ENCODE measurements around the gene PALS2.

- TF ChIP-seq CTCF (IDR thresholded peaks at IDR 0.05) (no peak), POLR2A (IDR thresholded peaks at IDR 0.05) (no peak), POLR2AphosphoS5 (IDR thresholded peaks at IDR 0.05) (no peak)
These were observed 42.0 kb upstream of the PALS2 start for GRCh38 chr7:24531255-24531654.

Data from sigmoid colon (tissue), 4 donors.